LoVo (cell line): Measurements from ENCODE around the gene PLD4.

Source experiments
- DNase-seq: peaks from one replicate; pipeline ENCODE4 v3.0.0-alpha.2; 2016; ENCODE audit warnings: low spot score

PLD4 gene

DNA sequence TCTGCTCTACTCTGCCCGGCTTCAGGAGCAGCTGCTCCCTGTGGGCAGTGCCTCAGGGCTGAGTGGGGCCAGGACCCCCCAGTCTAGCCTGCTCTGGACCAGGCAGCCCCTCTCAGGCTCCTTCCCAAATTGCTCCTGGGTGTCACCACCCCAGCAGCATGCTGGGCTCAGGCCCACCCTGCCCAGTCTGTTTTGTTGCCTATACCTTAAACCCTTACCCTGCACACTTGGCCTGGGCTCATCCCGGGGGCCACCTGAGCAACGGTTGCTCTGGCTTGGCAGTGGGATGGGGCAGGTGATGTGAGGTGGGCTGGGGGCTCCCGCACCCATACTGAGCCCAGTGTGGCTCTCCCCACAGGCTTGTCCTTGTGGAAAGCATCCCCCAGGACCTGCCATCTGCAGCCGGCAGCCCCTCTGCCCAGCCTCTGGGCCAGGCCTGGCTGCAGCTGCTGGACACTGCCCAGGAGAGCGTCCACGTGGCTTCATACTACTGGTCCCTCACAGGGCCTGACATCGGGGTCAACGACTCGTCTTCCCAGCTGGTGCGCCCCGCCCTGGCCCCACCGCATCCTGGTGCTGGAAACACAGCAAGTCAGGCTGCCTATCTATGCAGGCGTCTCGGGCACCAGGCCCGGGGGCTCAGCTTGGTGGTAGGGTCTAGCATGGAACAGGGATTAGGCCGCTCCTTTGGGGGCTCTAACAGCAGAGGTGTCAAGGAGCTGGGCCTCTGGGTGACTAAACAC is 3.9 kb downstream of the PLD4 start:
- DNase-seq: no peak

DNA sequence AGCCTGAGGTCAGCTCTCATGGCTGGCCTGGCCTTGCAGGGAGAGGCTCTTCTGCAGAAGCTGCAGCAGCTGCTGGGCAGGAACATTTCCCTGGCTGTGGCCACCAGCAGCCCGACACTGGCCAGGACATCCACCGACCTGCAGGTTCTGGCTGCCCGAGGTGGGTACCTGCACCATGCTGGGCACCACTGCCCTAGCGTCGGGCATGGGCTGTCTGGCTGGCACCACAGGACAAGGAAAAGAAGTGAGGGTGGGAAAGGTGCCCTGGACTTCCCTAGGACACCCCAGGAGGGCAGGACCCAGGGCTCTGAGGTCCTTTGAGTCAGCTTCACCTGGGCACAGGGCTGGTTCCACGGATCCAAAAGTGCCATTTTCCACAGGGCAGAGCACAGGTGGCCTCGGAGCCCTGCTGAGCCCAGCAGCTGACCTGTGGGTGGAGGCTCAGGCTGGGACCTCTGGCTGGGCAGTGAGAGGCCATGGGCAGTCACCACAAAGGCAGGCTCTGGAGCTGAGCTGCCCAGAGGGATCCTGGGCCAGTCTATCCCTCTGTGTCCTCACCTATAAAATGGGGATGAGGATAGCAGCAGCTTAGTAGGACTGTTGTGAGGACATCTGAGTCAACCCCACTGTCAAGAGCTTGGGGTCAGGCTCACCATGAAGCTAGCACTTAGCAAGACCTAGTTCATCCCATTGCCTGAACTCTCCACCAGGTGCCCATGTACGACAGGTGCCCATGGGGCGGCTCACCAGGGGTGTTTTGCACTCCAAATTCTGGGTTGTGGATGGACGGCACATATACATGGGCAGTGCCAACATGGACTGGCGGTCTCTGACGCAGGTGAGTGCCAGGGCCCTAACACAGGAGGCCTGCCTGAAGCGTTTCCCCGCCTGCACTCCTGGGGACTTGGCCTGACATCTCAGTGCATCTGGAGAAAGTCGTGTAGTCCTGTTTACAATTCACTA is 4.9 kb downstream of the PLD4 start:
- DNase-seq: no peak

DNA sequence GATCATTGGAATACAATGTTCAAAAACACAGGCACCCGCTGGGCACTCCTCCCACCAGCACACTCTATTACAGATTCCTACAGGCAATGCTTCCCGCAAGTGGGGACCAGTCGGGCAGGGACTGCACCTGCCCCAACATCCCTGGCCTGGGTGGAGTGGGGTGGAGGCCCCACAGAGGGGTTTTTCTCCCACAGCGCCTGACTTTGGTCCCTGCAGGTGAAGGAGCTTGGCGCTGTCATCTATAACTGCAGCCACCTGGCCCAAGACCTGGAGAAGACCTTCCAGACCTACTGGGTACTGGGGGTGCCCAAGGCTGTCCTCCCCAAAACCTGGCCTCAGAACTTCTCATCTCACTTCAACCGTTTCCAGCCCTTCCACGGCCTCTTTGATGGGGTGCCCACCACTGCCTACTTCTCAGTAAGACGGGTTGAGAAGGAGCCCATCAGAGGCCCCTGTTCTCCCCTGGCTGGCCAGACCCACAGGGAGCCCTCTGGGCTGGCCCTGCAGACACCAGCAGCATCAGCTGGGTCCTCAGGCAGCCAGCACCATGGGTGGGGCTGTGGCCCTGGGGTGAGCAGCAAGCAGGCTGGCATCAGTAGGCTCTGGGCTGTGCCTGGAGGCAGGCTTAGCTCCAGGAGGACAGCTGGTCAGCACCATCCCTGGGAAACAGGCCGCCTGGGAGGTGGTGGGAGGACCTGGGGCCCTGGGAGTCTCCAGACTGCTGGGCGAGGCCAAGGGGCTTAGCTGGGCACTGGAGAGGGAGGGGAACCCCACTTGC is 6.0 kb downstream of the PLD4 start:
- DNase-seq: no peak

DNA sequence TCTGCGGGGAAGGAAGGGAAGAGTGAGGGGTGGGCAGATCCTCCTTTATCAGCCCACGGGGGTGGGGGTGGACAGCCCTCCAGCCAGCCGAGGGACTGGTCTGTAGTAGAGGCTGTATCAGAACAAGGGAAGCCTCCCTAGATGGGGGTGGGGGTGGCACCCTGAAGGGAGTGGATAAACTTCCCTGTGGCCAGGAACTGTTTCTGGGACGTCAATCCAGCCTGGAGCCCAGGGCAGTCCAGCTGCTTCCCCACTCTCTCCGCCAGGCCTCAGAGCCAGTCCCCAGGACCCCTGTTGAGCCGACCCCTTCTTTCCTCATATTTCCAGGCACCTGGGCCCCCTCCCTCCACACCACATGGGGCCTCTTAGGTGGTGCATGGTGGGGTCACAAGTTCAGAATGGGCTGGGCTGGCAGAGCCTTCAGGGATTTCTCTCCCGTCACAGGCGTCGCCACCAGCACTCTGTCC is 6.7 kb downstream of the PLD4 start:
- no peak for DNase-seq

DNA sequence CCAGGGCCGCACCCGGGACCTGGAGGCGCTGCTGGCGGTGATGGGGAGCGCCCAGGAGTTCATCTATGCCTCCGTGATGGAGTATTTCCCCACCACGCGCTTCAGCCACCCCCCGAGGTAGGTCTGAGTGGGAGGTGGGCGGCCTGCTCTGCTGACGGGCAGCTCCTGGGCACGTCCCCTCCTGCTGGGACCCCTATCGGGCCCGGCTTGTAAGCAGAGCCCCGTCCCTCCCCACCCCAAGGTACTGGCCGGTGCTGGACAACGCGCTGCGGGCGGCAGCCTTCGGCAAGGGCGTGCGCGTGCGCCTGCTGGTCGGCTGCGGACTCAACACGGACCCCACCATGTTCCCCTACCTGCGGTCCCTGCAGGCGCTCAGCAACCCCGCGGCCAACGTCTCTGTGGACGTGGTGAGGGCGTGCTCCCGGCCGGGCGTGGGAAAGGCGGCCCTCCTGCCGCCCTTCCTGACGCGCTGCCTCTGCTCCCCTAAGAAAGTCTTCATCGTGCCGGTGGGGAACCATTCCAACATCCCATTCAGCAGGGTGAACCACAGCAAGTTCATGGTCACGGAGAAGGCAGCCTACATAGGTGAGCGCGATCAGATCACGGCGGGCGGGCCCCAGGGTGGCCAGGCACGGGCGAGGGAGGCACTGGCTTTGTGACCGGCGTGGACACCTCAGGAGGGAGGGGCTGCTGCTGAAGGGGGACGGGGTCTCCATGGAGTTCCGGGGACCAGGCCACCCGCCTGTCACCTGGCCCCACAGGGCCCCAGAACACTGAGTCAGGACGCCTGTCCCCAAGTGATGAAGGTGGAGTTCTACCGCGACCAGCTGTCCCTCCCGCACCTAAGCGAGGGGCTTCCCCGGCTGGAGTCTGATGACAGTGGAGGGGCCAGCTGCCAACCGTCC is 7.3 kb downstream of the PLD4 start:
- DNase-seq: no peak

DNA sequence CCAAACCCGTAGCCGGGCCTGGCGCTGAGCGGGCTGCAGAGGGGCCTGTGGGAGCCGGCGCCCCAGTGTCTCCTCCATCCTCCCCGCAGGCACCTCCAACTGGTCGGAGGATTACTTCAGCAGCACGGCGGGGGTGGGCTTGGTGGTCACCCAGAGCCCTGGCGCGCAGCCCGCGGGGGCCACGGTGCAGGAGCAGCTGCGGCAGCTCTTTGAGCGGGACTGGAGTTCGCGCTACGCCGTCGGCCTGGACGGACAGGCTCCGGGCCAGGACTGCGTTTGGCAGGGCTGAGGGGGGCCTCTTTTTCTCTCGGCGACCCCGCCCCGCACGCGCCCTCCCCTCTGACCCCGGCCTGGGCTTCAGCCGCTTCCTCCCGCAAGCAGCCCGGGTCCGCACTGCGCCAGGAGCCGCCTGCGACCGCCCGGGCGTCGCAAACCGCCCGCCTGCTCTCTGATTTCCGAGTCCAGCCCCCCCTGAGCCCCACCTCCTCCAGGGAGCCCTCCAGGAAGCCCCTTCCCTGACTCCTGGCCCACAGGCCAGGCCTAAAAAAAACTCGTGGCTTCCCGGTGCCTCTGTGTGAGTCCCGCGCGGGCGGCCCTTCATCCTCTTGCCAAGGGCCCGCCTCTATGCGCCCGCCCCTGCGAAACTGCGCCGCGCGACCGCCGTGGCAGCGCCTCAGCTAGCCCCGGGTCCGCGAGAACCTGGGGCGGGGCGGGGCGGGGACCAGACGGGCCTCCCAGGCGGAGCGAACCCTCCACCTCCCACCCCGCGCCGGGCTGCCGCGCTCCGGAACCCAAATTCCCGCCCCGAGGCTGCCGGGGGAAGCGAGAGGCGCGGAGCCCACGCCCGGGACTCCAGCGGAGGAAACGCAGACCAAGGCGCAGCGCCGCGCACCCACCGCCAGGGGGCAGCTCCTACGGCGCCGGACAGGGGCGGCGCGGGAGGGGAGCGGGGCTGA is 8.3 kb downstream of the PLD4 start:
- DNase-seq: peak; percentile 79

DNA sequence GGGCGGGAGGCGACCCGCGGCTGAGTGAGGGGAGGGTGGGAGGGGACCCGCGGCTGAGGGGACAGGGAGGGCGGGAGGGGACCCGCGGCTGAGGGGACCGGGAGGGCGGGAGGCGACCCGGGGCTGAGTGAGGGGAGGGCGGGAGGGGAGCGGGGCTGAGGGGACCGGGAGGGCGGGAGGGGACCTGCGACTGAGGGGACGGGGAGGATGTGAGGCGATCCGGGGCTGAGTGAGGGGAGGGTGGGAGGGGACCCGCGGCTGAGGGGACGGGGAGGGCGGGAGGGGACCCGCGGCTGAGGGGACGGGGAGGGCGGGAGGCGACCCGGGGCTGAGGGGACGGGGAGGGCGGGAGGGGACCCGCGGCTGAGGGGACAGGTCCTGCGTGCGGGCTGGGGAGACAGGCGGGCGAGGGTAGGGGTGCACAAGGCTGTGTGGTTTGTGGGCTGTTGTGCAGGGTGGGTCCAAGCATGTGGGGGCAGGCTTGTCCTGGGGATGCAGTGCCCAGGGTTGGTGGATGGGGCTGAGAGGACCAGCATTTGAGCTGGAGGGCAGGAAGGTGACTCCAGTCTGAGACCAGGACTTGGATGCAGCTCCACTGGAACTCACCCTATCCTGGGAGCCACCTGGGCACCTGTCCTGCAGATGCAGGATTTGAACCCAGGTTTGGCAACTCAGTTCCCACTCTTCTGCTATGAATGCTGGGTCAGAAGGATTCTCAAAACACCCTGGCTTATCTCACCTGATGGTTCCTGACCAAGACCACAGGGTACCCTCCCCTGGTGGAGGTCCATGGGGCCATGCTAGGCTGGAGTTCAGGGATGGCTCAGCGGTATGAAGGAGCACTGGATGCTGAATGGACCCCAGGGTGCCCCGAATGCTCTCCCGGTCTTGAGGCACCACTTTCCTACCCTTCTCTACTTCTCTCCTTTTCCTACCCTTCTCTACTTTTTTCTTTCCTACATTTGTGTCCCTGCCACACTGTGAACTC is 9.4 kb downstream of the PLD4 start:
- DNase-seq: no peak

DNA sequence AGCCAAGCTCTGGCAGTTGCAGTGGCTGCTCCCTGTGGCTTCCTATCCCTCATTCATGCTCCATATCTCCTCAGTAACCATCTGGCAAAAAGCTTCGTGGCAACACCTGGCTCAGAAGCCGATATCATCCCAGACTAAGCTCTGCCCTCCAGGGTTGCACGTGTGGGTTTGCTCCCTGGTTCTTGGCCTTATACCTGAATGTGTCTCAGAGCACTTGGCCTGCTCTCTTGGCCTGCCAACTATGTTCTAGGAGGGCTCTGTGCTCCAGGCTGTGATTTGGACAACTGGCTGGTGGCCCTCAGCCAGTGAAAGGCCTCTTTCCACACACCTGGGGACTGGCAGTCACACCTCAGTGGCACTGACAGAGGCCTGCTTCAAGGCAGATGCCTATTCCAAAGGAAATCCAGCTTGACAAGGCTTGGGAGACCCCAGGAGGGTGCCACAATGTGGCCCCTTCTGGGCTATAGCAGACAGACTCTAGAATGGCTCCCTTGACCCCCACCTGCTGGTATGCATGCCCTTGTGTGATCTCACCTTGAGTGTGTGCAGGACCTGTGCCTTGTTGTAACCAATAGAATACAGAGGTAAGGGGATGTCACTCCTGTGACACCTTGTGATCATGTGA is 10.5 kb downstream of the PLD4 start:
- DNase-seq: no peak

DNA sequence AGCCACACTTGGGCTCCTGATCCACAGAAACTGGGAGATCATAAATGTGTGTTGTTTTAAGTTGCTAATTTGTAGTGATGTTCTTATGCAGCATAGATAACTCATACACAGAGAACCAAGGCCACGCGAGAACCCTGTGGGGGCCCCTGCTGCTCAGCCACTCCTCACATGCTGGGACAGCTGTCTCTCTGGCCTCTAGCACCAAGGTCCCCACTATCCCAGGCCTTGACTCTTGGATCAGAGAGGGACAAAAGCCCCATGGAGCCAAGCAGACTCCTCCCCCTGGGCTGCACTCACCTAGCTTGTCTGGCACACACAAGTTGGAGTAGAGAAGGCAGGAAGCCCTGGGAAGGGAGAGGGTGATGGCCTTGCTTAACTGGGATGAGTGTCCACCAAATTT is 11.3 kb downstream of the PLD4 start:
- DNase-seq: no peak

DNA sequence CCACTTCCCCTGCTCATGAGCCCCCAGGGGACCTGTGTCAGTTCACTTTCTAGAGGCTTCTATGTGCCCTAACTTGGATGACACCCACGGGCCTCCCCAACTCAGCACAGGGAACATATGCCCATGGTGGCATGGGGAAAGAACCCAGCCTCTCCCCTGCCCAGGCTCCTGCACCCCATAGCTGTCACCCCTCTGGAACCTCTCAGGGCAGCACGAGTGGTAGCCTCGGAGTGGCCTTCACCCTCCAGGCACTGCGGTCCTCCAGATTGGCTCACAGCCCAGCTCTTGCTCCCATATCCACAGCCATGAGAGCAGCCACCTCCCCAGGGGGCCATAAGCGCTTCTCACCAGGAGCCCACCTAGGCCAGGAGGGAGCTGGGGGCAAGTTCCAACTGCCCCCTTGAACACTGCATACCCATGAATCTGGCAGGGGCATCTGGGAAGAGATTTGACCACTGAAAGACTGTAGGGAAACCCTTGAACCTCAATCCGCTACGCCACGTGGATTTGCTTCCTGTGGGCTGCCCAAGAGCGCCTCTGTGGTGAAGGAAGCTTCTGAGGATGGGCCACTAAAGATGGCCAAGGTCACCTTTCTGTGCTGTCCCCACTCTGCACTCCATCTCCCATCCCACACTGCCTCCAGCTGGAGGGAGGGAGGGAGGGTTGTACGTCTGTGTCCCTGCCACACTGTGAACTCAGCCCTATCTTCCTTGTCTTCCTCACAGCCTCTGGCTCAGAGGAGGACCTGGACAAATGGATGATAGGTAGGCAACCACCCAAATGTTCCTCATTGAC is 11.9 kb downstream of the PLD4 start:
- no peak for DNase-seq

DNA sequence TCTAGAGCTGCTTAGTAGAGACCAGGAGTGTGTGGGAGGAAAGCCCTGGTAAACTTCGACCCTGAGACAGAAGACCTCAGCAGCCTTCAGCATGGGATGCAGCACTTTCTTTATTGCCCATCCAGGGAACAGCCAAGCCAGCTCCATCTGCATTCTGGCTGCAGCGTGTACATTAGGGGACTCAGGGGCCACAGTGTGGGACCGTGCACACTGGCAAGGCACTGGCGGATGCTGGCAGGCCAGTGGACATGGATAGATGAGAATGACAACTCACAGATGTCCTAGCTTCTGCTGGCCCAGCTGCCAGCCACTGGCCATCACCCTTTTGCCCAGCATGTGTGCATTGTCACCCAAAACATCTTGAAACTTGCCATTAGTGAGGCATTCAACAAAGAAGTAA is 12.5 kb downstream of the PLD4 start:
- no peak for DNase-seq

DNA sequence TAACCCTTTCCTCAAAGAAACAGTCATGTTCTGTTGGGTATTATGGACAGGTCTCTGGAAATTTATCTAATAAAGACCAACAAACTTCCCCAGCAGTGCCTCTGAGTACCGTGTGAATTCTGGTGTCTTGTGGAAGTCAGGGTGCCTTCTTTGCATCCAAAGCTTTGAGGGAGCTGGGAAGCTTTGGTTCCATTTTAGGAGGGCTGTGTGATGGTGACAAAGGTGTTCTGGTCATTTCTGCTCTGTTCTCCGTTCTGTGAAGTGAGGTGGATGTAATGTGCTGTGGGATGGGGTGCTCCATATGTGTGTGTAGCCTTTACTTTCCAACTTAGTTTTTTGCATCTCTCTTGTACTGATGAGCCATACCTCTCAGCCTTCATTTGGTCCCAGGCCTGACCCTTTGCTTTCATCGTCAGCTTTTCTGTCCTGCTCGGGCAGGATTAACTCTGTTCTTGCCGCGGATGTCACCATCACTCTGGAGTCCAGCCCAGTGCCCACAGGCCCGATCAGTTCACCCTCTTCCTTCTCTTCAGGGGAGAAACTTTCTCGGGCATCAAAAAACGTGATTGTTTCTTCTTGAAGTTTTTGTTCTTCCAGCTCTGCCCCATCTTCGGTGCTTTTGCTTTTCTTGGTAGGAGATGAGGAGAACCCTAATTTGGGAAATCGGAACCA is 13.2 kb downstream of the PLD4 start:
- no peak for DNase-seq

DNA sequence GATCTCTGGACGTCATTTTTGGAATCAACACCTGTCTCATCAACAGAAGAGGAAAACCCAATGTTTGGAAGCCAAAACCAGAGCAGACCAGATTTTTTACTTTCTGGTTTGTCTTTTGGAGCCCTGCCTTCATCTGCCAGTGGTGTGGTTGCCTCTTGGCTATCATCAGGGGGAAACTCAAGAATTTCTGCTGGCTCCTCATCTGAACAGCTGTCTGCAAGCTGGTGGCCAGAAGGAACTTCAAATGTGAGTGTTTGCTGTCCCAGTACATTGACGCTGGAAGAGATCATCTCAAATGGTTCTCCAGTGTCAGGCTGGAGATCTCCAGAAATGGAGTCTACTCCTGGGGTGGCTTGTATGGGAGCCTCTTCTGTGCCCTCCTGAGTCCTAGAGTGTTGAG is 13.8 kb downstream of the PLD4 start:
- no peak for DNase-seq

DNA sequence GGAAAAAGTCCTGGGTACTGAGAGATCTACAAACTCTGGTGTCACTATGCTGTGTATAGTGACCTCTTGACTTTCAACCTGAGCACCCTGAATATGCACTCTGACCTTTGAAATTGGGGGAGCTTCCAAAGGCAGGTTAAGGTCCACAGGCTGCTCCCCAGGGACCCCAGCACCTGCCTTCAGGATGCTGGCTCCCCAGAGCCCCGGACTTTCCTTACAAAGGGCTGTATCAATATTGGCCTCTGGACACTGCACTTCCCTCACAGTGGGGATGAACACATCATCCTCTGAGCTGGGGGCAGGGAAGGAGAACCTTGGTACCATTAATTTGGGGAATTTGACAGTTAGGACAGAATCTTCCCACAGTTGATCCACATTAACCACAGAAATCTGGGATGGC is 14.3 kb downstream of the PLD4 start:
- no peak for DNase-seq

DNA sequence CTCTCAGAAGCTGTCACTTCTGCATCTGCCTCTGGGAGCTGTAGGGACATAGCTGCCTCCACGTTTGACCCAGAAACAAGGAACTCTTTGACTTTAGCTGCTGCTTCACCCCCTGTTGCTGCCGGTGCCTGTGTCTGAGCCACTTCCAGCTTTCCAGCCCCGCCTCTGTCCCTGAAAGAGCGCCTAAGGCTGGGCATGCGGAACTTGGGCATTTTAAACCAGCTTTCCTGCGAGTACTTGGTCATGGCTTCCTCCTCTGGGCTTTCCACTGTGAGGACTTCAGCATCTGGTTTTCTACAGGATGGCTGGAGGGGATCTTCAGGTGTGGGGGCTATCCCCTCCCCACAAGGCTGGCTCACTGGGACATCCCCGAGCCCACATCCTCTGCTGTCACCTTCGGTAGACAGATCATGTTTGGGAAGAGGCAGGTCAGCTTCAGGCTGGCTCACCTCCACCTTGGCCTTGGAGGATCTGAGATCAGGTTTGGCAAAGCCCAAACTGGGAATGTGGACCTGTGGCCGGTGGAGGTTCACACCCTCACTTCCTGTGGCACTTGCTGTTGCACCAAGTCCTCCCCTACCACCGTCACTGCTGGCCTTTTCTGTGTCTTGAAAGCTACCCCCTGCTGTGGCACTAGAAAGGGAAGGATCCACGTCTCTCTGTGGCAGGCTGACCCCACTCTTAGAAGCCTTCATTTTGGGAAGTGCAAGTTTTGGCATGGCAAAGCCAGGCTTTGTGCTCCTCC is 15.2 kb downstream of the PLD4 start:
- DNase-seq: no peak

DNA sequence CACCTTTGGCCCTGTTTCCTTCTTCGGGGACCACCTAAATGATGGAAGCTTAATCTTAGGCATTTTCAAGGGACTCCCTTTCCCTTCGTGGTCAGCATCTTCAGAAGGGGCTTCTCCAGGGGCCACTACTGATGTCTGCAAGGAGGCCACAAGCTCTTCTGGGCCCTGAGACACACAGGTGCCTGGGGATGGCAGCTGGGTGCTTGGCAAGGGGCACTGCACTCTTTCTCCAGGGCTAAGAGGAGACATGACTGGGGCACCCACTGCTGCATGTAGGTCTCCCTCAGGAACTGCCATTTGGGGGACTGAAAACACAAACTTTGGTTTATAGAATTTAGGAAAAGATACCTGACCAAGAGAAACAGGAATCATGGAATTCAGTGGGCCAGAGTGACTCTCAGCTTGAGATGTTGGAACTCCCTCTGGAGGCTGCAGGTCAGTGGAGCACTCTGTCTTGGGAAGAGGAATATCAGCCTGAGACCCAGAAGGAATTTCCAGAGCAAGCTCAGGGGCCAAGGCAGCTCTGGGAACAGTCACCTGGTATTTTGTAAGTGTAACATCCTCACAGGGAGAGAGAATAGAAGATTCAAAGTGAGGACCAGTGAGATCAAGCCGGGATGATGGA is 16.0 kb downstream of the PLD4 start:
- DNase-seq: no peak
